SK-N-MC (cell line): ENCODE measurements around the gene ZNF564.
A peak's percentile ranks its signal among the peaks of the same experiment; 100 is the strongest.

ENCODE experiments used
- DNase-seq: peaks from one replicate; pipeline ENCODE4 v3.0.0-alpha.2; 2011; ENCODE audit warnings: low read depth, low spot score
- H3K27ac ChIP-seq: fragments of 200-600 bp; sonication (generic); 2 replicates; pipeline ENCODE4 v1.5.1; 2016; ENCODE audit warnings: mixed run types
- H3K36me3 ChIP-seq: fragments of 200-600 bp; sonication (generic); 2 replicates; pipeline ENCODE4 v1.6.1; 2017; ENCODE audit warnings: antibody characterized with exemption, low read length, mixed read lengths; ENCODE audit not compliant: insufficient read depth
- H3K4me3 ChIP-seq: fragments of 200-600 bp; sonication (generic); 2 replicates; pipeline ENCODE4 v1.5.1; 2016
- H3K9ac ChIP-seq: fragments of 200-600 bp; sonication (generic); 2 replicates; pipeline ENCODE4 v1.8.0; 2017; ENCODE audit warnings: mixed run types, mixed read lengths; ENCODE audit not compliant: insufficient read length
- H3K9me3 ChIP-seq: fragments of 200-600 bp; sonication (generic); 2 replicates; pipeline ENCODE4 v1.6.1; 2017; ENCODE audit warnings: low read depth, mild to moderate bottlenecking, antibody characterized with exemption, low read length, moderate library complexity, mixed read lengths
- EZH2 ChIP-seq: fragments of 200-600 bp; sonication (generic); IDR thresholded peaks from one replicate; pipeline ENCODE4 v1.6.1; 2017; ENCODE audit warnings: antibody characterized with exemption
- FOXP2 ChIP-seq: optimal IDR thresholded peaks from 2 replicates; pipeline ENCODE3; 2011; ENCODE audit warnings: mild to moderate bottlenecking, moderate library complexity; ENCODE audit not compliant: insufficient read depth; ENCODE audit errors: extremely low read length, control extremely low read depth
- POLR2AphosphoS5 ChIP-seq: IDR thresholded peaks from 2 replicates; pipeline ENCODE4 v1.6.1; 2012; ENCODE audit warnings: mild to moderate bottlenecking, low read depth, low read length, borderline replicate concordance

ZNF564 gene

GRCh38 chr19:12551060-12551832 is at the start of gene ZNF564:
ZNF564 (minus strand) TSS chr19:12551482; CDS start chr19:12551332, 150 bp downstream.
- peak; percentile 93 for TF ChIP-seq POLR2AphosphoS5
- TF ChIP-seq EZH2, result no peak
- TF ChIP-seq FOXP2, result no peak
- Histone ChIP-seq H3K4me3 (peak within 1 kb of the TSS; percentile 98), H3K9me3 (peaks cover 5% of the 10 kb centered on the region; the same call in 1 of the 2 replicates), H3K36me3 (peaks cover 15% of the 10 kb centered on the region), H3K27ac (peak within 1 kb of the TSS; percentile 78), H3K9ac (peak within 1 kb of the TSS; percentile 85)
- DNase-seq, result peak; percentile 98

DNA sequence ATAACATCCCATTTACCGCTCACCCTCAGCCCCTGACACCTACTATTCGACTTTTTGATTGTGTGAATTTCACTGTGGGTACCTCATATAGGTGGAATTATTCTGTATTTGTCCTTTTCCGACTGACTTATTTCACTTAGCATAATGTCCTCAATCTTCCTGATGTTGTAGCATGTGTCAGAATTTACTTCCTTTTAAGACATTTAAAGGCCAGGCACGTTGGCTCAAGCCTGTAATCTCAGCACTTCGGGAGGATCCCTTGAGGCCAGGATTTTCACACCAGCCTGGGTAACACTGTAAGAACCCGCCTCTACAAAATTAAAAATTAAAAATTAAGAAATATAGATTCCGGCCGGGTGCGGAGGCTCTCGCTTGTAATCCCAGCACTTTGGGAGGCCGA is 46.3 kb upstream of the ZNF564 start:
- no peaks in the 10 kb centered on the region for H3K36me3 ChIP-seq
- no peaks in the 10 kb centered on the region for H3K9me3 ChIP-seq
- H3K27ac ChIP-seq, result no peak overlapping the region
- H3K4me3 ChIP-seq, result no peak overlapping the region
- TF ChIP-seq POLR2AphosphoS5 (no peak), EZH2 (no peak), FOXP2 (no peak)
- no peak for DNase-seq
- H3K9ac ChIP-seq, result no peak overlapping the region

DNA sequence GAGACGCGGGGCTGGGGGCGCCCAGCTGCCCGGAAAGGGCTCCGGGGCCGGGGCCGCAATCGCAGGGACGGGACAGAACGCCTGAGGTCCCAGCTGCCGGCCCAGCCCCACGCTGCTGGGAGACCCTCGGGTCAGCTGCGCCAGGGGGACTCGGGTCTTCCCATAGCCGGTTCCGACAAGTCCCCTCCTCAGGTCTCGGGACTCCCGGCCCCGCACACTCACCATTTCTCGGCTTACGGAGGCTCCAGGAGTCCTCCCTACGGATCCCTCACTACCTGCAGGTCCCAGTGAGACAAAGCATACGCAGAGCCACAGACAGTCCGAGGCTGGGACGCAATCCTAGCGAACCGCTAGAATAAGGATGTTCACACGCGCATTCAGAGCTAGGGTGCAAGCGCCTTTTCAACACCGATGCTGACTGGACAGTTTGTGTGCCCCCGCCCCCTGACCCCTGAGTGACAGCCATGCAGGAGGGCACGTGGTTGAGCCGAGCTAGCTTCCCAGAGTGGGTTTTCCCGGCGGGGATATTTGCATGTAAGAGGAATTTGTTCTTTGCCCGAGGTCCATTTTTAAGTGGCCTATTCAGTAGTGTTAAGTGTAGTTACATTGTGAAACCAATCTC is 45.8 kb upstream of the ZNF564 start:
- H3K9ac ChIP-seq, result no peak overlapping the region
- DNase-seq, result no peak
- no peak overlapping the region for H3K4me3 ChIP-seq
- H3K9me3 ChIP-seq, result no peaks in the 10 kb centered on the region
- no peak overlapping the region for H3K27ac ChIP-seq
- H3K36me3 ChIP-seq, result no peaks in the 10 kb centered on the region
- TF ChIP-seq POLR2AphosphoS5 (no peak), EZH2 (no peak), FOXP2 (no peak)

DNA sequence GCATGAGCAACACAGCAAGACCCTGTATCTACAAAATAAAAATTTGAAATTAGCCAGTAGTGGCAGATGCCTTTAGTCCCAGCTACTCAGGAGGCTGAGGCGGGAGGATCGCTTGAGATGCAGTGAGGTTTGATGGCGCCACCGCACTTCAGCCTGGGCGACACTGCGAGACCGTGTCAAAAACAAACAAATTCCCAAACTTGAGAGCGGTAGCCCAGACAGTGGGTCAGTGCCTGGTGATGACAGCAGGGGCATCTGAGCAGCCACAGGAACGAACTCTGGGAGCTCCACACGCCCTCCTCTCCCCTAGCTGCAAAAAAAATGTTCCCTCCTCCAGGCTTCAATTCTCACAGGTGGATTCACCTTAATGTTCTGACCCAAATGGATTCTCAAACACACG is 45.2 kb upstream of the ZNF564 start:
- no peak overlapping the region for H3K4me3 ChIP-seq
- H3K27ac ChIP-seq, result no peak overlapping the region
- H3K9ac ChIP-seq, result no peak overlapping the region
- TF ChIP-seq EZH2 (no peak), FOXP2 (no peak), POLR2AphosphoS5 (no peak)
- H3K9me3 ChIP-seq, result no peaks in the 10 kb centered on the region
- no peaks in the 10 kb centered on the region for H3K36me3 ChIP-seq
- DNase-seq, result no peak

DNA sequence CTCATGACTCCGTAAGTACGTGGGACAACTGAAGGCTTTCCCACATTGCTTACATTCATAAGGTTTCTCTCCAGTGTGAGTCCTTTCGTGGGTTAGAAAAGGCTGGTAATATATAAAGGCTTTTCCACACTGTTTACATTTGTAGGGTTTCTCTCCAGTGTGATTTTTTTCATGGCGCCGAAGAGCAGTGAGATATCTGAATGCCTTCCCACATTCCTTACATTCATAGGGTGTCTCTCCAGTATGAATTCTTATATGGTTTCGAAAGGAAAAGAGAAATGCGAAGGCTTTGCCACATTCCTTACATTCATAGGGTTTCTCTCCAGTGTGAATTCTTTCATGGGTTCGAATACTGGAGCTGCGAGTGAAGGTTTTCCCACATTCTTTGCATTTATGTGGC is 29.8 kb upstream of the ZNF564 start:
- Histone ChIP-seq H3K36me3 (peaks cover 28% of the 10 kb centered on the region), H3K4me3 (no peak overlapping the region), H3K9ac (no peak overlapping the region), H3K9me3 (peaks cover 9% of the 10 kb centered on the region), H3K27ac (no peak overlapping the region)
- DNase-seq, result no peak
- TF ChIP-seq POLR2AphosphoS5 (no peak), EZH2 (no peak)

GRCh38 chr19:12580180-12580694 is 29.0 kb upstream of the ZNF564 start:
- H3K4me3 ChIP-seq, result no peak overlapping the region
- H3K36me3 ChIP-seq, result peaks cover 28% of the 10 kb centered on the region
- no peak for DNase-seq
- H3K9ac ChIP-seq, result no peak overlapping the region
- peaks cover 9% of the 10 kb centered on the region for H3K9me3 ChIP-seq
- no peak overlapping the region for H3K27ac ChIP-seq
- TF ChIP-seq EZH2 (no peak), FOXP2 (no peak), POLR2AphosphoS5 (no peak)

- Histone ChIP-seq H3K9ac (no peak overlapping the region), H3K9me3 (peaks cover 9% of the 10 kb centered on the region), H3K4me3 (no peak overlapping the region), H3K36me3 (peaks cover 28% of the 10 kb centered on the region), H3K27ac (no peak overlapping the region)
- TF ChIP-seq EZH2 (no peak), FOXP2 (no peak), POLR2AphosphoS5 (no peak)
- DNase-seq, result no peak
These were observed 27.4 kb upstream of the ZNF564 start for GRCh38 chr19:12578641-12579040.

- H3K36me3 ChIP-seq, result no peaks in the 10 kb centered on the region; the same call in 1 of the 2 replicates
- H3K4me3 ChIP-seq, result no peak overlapping the region
- no peak for DNase-seq
- H3K9ac ChIP-seq, result no peak overlapping the region
- H3K27ac ChIP-seq, result no peak overlapping the region
- TF ChIP-seq EZH2, result no peak
- no peak for TF ChIP-seq FOXP2
- no peak for TF ChIP-seq POLR2AphosphoS5
- H3K9me3 ChIP-seq, result no peaks in the 10 kb centered on the region
These were observed 22.8 kb upstream of the ZNF564 start for GRCh38 chr19:12574036-12574435.
